HG03565 (cell line): Measurements from ENCODE around the gene SMIM5.

Experiments
- ATAC-seq: cut with Tn5 transposase; IDR thresholded peaks from one replicate; pipeline ENCODE4 v1.9.1; 2021; ENCODE audit warnings: mild to moderate bottlenecking, moderate library complexity; ENCODE audit not compliant: unreplicated experiment

Gene SMIM5

DNA sequence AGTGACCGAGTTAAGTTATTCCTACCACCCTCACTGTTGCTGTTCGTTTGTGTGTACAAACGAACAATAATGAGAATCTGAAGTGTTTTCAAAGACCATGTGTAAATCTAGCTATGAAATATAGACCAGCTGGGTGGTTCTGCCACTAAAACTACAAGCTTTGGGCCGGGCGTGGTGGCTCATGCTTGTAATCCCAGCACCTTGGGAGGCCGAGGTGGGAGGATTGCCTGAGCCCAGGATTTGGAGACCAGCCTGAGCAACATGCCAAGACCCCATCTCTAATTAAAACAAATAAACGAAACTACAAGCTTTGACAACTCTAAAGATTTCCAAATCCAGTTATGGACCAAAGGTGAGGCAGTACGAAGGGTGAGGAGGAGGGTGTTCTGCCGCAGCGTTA, 32.7 kb downstream of the SMIM5 start:
- no peak for ATAC-seq

DNA sequence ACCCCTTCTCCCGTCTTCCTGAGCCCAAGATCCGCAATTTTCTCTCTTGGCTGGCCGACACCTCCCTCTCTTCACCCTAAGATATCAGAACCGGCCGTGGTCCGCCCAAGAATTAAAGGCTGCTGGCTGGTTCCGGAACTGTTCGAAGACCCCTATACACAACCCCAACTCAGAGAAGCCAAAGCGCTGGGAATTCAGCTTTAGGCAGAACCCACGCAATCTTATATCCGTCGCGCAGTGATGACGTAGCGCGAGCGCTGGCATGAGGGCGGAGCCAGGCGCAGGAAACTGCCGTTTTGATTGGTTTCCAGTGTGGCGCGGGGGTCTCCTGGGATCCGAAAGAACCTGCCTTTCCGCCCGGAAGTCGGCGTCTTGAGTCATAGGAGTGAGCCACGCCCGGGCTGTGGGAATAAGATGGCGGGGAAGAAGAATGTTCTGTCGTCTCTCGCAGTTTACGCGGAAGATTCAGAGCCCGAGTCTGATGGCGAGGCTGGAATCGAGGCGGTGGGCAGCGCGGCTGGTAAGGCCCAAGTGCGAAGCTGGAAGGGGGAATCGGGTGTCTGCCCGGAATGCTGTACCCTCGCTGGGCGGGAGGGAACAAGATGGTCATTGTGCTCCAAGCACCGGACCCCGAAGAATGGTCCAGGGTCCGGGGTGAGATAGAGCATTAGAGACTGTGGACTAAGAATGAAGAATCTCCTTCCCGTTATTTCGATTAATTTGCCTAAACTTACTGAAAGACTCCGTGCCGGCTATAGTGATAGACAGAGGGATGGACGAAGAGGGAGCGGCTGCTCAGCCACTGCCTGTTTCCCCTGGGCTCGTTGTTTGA, 33.9 kb downstream of the SMIM5 start, which contains the start of the genes RECQL5 and SAP30BP:
Gene RECQL5 (minus strand): TSS at position 196 of the 832 bp plus-strand sequence. CDS start 597 bp downstream, outside the sequence.
Gene SAP30BP (plus strand): TSS at position 380 of the 832 bp plus-strand sequence. CDS start 35 bp downstream, at position 415.
- peak; percentile 53 for ATAC-seq

DNA sequence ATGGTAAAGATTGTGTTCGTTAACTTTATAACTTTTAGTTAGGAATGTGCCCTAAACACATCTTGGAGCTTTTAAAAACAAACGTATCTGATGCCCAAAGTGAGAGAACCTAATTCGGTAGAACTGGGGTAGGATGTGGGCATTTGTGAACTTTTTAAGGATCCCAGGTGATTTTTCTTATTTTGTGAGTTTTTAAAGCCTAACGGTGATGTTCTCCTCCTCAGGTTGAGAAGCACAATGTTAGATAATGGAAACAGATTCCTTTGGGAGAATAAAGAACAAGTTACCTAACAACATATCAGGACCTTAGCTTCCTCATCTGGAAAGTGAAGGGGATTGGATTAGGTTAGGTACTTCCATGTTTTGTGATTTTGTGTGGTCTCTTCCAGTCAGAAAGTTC, 34.6 kb downstream of the SMIM5 start:
- no peak for ATAC-seq

DNA sequence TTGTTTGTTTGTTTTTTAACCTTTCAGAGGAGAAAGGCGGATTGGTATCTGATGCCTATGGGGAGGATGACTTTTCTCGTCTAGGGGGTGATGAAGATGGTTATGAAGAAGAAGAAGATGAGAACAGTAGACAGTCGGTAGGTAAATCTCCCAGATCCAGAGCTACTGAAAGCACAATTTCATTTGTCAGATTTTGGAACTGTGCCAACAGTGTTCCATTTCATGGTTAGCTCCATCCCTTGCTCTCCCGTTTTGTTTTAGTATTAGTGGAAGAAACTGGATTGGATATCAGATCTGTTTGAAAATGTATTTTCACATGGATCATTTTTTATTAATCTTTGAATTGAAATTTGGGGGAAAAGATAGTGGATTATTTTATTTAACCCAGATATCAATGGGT, 35.3 kb downstream of the SMIM5 start:
- no peak for ATAC-seq

- no peak for ATAC-seq
These were observed 37.6 kb downstream of the SMIM5 start for GRCh38 chr17:75670868-75671267.

- no peak for ATAC-seq
These were observed 38.8 kb downstream of the SMIM5 start for GRCh38 chr17:75672011-75672410.

DNA sequence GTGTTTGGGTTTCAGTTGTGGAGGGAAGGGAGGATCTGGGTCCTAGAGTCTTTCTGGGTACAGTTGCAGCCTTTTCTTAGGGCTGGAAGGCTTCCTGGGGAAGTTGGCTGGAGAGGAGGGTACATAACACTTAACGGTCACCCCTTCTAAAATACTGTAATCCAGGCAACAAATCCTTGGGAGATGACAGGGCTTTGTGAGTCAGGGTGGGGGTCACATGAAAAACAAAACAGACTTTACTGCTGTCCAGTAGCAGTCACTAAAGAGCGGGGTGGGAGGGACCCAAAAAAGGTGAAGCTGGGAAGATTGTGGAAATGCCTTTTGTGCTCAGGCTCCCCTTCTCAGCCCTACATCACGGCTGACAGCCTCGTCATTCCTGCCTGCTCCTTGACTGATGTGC, 40.3 kb downstream of the SMIM5 start:
- ATAC-seq = no peak

DNA sequence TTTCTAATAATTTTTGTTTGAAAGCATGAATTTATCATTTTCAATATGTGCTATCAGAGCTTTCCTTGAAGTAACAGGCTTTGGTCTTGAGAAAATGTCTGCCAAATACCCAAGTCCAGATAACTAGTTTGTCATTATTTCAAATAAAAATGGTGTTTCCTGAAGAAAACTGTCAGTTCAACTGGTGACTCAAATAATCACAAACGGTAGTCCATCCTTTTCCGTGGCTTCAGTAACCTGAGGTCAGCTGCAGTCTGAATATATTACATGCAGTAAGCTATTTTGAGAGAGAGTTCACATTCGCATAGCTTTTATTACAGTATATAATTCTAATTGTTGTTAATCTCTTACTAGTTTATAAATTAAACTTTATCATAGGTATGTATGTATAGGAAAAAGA, 43.2 kb downstream of the SMIM5 start:
- ATAC-seq = no peak

- ATAC-seq = no peak
These were observed 46.5 kb downstream of the SMIM5 start for GRCh38 chr17:75679706-75680211.

- no peak for ATAC-seq
These were observed 47.2 kb downstream of the SMIM5 start for GRCh38 chr17:75680431-75680830.

GRCh38 chr17:75681289-75681688, 48.1 kb downstream of the SMIM5 start:
- ATAC-seq = no peak

- ATAC-seq = no peak
These were observed 50.3 kb downstream of the SMIM5 start for GRCh38 chr17:75683583-75683982.

DNA sequence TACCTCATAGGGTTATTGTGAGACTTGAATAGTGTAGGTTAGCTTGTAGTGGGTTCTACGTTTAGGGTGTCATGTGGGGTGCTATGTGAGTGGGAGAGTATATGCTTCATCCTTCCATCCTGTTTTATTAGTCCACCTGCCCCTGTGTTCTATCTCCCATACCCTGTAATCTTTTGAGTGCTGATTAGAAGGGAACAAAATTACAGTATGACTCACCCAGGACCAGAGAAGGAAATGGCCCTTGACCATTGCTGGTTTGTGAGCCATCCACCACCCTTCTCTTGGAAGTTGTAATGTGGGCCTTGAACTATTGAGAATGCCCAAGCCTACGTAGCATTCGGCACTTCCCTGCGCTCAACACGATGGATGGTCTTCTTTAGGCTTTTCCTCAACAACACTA, 51.0 kb downstream of the SMIM5 start:
- no peak for ATAC-seq

GRCh38 chr17:75684924-75685323, 51.7 kb downstream of the SMIM5 start:
- ATAC-seq = no peak

- no peak for ATAC-seq
These were observed 52.3 kb downstream of the SMIM5 start for GRCh38 chr17:75685499-75685898.

GRCh38 chr17:75688209-75688825, 55.1 kb downstream of the SMIM5 start:
- no peak for ATAC-seq

- ATAC-seq = no peak
These were observed 56.2 kb downstream of the SMIM5 start for GRCh38 chr17:75689441-75689873.
